Fibroblast of the aortic adventitia (primary cell): ENCODE data around the gene RFPL4AL1. TPM values are rescaled to one million over a fixed set of nuclear protein-coding genes. Genes with fewer than 3 reads are reported as not detected.
"Not testable (repeated sequence)": the region's sequence is repeated elsewhere in the genome, so short reads cannot be mapped to it uniquely, and the experiment has no call there.

Experiments used
- DNase-seq: peaks from one replicate; pipeline ENCODE4 v3.0.0-alpha.2; 2010; ENCODE audit warnings: low read depth
- H3K4me3 ChIP-seq: 2 replicates; pipeline ENCODE4 v1.5.1; 2011; ENCODE audit warnings: low read depth, mild to moderate bottlenecking, control low read depth, low read length, moderate library complexity
- CTCF ChIP-seq: IDR thresholded peaks from 2 replicates; pipeline ENCODE4 v1.5.1; 2011; ENCODE audit warnings: mild to moderate bottlenecking, low read length, control low read depth, inconsistent platforms; ENCODE audit not compliant: insufficient read depth
- total RNA-seq: library from RNA; depleted of rRNA; stranded (reverse); fragments of >200 nt; gene quantifications from 2 replicates; pipeline ENCODE4 v1.2.3, GENCODE V29; 2012; ENCODE audit warnings: low replicate concordance

Gene RFPL4AL1
- not detected in 2 replicates for total RNA-seq

GRCh38 chr19:55768818-55769217, at the start of gene RFPL4AL1:
TSS of gene RFPL4AL1 (plus strand) at chr19:55769118. CDS start at chr19:55771805, 2,687 bp downstream.
- DNase-seq, H3K4me3 ChIP-seq: not testable (repeated sequence)

- H3K4me3 ChIP-seq = no peak overlapping the region
- no peak for TF ChIP-seq CTCF
- DNase-seq = no peak
Observed at GRCh38 chr19:55720214-55720746, 48.6 kb upstream of the RFPL4AL1 start.

GRCh38 chr19:55720801-55721200, 48.1 kb upstream of the RFPL4AL1 start:
- H3K4me3 ChIP-seq = no peak overlapping the region
- DNase-seq = no peak
- no peak for TF ChIP-seq CTCF

GRCh38 chr19:55723491-55723890, 45.4 kb upstream of the RFPL4AL1 start:
- no peak for TF ChIP-seq CTCF
- no peak for DNase-seq

GRCh38 chr19:55730378-55730777, 38.5 kb upstream of the RFPL4AL1 start:
- DNase-seq = not testable (repeated sequence)

More at GRCh38 chr19:55723491-55723890, 45.4 kb upstream of the RFPL4AL1 start:
- no peak overlapping the region for H3K4me3 ChIP-seq

GRCh38 chr19:55738302-55738701, 30.6 kb upstream of the RFPL4AL1 start, which contains the start of gene NLRP9:
TSS of gene NLRP9 (minus strand) at chr19:55738402. CDS start at chr19:55738374, 28 bp downstream.
- H3K4me3 ChIP-seq = no peak within 1 kb of the TSS
- no peak for TF ChIP-seq CTCF
- no peak for DNase-seq

More at GRCh38 chr19:55730378-55730777, 38.5 kb upstream of the RFPL4AL1 start:
- H3K4me3 ChIP-seq = not testable (repeated sequence)

GRCh38 chr19:55750715-55751114, 18.2 kb upstream of the RFPL4AL1 start:
- DNase-seq = no peak
- no peak overlapping the region for H3K4me3 ChIP-seq
- no peak for TF ChIP-seq CTCF

GRCh38 chr19:55753401-55753800, 15.5 kb upstream of the RFPL4AL1 start:
- no peak overlapping the region for H3K4me3 ChIP-seq
- no peak for TF ChIP-seq CTCF
- DNase-seq = no peak

GRCh38 chr19:55756808-55757207, 12.1 kb upstream of the RFPL4AL1 start:
- H3K4me3 ChIP-seq, DNase-seq: not testable (repeated sequence)

- H3K4me3 ChIP-seq, DNase-seq: not testable (repeated sequence)
Observed at GRCh38 chr19:55758797-55759196, 10.1 kb upstream of the RFPL4AL1 start, which contains the start of gene RFPL4A. TSS of gene RFPL4A (plus strand) at chr19:55759097. CDS start at chr19:55761801, 2,704 bp downstream.
